GM10847 (cell line): ENCODE measurements around the gene NEUROD1.

Experiments used
- POLR2A ChIP-seq: IDR thresholded peaks from 2 replicates; pipeline ENCODE4 v1.6.1; 2011; ENCODE audit not compliant: insufficient read length; ENCODE audit errors: extremely low read depth

NEUROD1 gene

DNA sequence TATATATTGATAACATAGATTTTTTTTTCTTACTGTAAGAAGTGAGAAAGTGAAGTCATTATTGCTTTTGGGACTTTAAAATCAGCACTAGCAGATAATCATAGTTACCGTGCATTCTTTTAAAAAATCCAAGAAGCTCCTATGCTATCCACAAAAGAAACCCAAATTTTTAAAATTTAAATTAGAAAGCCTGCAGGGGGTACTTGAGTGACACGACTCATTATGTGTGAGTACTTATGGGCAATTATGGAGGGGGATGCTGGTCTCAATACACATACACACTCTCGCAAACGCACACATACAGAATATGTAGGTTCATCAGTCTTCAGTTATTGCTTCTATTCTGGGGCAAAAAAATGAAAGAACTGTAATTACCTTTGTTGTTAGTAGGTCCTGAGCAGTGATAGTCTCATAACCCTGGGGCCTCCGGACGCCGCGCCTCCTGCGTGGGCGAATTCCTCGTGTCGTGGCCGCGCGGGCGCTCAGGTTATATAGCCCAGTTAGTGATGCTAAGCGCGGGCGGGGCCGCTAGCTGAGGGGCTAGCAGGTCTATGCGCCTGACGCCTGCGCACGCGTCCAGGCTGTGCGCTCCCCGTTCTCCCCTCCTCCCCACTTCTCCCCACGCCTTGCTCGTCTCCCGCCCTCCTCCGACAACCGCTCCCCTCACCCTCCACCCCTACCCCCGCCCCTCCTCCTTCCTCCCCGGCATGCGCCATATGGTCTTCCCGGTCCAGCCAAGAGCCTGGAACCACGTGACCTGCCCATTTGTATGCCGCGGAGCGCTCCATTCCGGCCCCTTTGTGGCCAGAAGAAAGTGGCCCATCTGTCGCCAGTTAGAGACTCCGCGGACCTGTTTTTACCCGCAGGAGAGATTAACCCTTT lies at the start of gene NEUROD1:
NEUROD1 (minus strand) TSS at position 463 of the 882 bp plus-strand sequence. CDS start 1,657 bp downstream, outside the sequence.
- no peak for TF ChIP-seq POLR2A

DNA sequence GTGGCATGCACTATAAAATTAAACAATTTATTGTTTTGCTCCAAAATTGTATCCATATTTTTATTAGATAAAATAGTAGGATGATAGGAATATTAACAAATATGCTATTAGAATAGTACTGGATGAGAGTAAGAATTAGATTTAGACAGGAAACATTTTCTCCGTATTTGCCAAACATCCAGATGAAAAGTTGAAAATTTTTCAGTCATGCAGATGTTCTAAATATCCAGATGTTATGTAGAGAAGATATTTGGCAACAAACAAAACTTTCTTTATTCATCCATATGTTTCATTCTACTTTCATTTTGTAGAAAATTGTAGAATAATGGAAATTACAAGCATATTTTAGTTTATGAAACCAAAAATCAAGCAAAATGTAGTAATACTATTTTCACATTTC lies 45.2 kb upstream of the NEUROD1 start:
- no peak for TF ChIP-seq POLR2A

DNA sequence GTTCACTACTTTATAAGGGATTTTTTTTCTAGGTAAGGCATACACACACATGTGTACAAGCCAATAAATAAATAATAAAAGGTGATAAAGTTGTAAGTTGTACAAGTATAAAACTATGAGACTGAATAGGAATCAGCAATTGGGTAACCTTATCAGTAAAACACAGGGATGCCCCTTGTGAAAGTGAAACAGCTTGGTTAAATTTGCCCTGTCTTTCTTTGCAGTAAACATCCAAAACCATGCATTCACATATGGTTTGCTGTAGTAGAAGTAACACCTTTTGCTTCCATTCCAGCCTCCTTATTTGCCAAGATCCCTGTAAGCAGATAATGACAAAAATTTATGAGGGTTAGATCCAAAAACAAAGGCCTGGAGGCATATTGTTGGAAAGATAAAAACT lies 44.3 kb upstream of the NEUROD1 start:
- no peak for TF ChIP-seq POLR2A

DNA sequence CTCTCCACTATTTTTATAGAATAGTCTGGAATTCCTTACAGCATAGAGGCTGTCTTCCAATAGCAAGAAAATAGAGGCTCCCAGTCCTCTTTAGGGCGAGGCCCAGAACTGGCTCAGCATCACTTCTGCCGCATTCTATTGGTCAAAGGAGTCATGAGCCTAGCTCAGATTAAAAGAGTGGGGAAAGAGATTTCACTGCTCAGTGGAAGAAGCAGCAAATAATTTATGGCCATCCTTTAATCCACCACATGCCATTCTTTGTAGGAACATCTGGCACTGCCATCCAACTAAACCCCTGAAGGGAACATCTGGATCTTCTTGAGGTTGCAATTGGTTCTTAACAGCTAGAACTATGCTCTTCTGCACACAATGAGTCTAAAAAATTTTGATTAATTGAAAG lies 43.4 kb upstream of the NEUROD1 start:
- TF ChIP-seq POLR2A: no peak

DNA sequence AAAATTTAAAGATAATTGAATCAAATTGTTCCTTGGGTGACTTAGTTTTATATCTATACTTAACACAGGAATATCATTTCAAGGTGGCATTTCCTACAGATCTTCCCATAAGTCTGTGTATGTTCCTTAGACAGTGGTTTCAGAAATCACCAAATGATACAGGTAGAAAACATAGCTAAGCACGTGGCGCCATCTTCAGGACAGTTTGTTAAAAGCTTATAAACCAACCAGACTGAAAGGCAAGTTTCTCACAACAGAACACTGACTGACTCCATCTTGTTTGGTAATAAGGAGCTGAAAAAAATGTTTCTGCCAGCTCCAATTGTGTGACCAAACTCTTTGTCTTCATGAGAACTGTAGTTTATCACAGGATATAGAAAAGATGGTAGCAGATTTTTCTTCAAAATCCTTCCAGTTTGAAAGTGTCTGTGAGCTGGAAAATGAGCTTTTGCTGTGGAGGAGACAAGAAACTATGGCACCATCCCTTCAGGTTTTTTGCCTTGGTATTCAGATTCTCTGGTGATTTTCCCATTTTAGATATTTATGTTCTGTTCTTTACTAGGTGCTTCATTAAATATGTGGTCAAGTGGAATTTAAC lies 34.8 kb upstream of the NEUROD1 start:
- TF ChIP-seq POLR2A: no peak

DNA sequence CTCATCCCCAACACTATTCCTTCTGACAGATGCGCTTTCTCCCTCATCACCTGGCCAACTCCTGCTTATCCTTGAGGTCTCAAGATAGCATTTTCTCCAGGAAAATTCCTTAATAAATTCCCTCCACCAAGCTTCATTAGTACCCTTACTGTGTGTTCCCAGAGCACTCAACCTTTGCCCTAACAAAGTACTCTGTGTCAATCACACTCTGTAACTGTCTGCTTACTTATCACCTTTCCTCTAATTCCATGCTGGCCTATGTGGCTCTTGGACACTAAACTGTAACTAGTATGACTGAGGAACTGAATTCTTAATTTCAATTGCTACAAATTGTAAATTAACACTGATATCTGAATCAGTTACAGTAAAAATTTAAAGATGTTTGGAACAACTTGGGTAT lies 17.9 kb upstream of the NEUROD1 start:
- no peak for TF ChIP-seq POLR2A

DNA sequence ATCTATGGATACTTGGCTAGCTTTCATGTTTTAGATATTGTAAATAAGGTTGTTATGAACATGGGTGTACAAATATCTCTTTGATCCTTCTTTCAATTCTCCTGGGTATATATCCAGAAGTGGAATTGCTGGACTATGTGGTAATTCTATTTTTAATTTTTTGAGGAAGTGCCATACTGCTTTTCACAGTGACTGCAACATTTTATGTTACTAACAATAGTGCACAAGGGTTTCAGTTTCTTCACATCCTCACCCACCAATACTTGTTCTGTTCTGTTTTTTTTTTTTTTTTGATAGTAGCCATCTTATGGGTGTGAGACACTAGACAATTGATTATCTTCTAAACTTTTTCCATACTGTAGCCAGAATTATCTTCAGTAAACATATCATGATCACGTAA lies 17.3 kb upstream of the NEUROD1 start:
- no peak for TF ChIP-seq POLR2A

DNA sequence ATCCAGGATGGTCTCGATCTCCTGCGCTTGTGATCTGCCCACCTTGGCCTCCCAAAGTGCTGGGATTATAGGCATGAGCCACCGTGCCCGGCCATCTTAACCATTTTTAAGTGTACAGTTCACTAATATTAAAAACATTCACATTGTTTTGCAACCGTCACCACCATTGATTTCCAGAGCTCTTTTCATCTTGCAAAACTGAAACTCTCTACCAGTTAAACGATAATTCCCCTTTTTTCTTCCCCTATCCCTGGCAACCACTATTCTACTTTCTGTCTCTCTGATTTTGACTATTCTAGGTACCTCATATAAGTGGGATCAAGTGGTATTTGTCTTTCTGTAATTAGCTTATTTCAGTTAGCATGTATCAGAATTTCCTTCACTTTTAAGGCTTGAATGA lies 16.8 kb upstream of the NEUROD1 start:
- TF ChIP-seq POLR2A: no peak

DNA sequence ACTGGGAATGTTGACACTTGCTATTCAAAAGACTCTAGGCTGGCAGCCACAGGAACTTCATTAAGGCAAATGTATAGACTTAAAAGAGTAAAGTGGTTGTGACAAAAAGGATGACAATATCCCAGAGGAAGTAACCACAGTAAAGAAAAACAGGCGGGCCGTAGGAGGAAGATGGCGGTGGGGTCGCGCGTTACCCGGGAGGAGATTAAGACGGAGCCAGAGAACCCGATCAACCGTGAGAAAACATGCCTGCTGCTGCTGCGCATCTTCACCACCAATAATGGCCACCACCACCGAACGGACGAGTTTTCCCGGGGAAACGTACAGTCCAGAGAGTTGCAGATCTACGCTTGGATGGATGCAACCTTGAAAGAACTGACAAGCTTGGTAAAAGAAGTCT lies 14.0 kb upstream of the NEUROD1 start:
- no peak for TF ChIP-seq POLR2A

DNA sequence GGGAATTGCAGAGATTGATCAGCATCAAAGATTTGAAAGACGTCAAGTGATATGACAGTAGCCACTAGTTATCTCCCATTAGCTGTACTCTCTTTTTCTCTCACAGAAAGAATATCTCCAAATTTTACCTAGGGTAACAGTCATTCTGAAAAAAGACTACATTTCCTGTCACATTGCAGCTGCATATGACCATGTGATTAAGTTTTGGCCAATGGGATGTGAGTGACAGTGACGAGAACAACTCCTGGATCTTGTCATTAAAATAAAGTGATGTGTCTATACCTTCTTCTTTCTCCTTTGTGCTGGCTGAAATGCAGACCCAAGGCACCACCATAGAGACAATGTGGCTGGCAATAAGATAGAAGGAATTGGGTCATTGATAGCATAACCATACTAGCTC lies 10.5 kb upstream of the NEUROD1 start:
- no peak for TF ChIP-seq POLR2A

DNA sequence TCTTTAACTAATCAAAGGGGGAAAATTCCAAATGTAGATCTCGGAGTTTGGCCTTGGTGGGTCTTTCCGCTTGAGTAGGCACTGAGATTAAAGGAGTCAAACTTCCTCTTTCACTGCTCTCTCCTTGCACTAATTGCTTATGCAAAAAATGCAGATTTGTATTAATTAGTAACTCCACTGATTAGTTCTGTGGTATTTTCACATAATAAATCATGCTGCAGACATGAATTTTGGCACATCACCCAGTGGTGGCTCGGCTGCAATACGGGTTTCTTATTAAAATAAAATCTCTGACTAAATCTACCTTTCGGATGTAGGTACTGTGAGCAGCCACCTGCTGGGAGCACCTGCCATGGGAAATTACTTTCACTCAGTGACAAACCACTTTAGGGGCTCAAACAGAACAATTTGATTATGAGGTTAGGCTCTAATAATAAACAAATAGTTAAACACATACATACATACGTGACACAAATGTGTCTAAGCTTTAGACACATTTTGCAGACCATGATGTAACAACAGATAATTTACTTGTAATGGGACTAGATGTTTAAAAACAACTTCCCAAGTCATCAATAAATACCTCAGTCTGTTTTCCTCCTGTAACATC lies 6.4 kb upstream of the NEUROD1 start:
- TF ChIP-seq POLR2A: no peak

DNA sequence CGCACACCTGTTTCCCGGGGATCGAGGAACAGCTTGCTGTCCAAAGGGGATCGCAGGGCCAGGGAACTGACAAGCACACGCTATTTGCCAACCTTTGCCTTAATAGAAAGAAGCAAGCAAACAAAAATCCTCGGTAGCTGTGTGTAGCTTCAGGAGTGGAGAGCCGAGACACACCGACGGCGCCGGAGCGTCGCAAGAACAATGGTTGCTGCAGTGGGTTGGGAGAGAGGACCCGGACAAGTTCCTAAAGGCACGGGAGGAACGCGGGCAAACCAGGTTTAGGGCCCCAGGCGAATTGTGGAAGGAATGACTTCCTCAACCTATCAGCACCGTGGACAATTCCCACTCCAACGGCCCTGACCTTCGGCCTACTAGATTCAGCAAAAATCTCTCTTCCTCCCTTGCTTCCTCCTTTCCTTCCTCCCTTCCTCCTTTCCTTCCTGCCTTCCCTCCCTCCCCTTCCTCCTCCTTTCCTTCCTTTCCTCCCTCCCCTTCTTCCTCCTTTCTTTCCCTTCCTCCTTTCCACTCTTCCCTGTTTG lies 4.9 kb upstream of the NEUROD1 start:
- no peak for TF ChIP-seq POLR2A

DNA sequence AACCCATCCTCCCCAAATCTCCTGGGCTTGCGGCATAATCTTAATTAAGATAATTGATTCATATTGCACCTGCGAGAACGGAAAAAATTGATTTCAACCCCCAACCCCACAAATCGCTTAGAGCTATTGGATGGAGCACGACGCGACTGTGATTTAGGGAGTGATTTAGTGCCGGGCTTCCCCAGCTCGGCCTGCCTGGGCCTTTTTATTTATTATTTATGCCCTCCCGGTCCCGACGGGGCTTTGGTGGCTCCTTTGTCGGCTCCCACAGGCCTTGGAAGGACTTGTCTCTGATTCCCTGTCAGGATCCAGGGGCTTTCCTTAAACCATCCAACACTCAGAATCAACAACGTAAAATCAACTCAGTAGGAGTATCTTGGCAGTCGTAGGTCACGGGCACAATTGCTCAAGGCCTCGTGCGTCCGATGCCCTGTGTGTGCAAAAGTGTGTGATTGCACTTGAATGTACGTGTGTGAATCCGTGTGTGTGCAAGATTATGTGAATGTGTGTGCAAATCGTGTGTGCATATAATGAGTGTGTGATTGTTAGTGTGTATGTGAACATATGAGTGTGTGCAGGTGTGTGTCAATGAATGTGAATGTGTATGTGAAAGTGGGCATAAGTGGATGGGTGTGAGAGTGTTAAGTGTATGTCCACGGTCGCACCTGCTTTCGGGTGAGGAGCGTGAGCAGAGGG lies 4.3 kb upstream of the NEUROD1 start:
- no peak for TF ChIP-seq POLR2A

DNA sequence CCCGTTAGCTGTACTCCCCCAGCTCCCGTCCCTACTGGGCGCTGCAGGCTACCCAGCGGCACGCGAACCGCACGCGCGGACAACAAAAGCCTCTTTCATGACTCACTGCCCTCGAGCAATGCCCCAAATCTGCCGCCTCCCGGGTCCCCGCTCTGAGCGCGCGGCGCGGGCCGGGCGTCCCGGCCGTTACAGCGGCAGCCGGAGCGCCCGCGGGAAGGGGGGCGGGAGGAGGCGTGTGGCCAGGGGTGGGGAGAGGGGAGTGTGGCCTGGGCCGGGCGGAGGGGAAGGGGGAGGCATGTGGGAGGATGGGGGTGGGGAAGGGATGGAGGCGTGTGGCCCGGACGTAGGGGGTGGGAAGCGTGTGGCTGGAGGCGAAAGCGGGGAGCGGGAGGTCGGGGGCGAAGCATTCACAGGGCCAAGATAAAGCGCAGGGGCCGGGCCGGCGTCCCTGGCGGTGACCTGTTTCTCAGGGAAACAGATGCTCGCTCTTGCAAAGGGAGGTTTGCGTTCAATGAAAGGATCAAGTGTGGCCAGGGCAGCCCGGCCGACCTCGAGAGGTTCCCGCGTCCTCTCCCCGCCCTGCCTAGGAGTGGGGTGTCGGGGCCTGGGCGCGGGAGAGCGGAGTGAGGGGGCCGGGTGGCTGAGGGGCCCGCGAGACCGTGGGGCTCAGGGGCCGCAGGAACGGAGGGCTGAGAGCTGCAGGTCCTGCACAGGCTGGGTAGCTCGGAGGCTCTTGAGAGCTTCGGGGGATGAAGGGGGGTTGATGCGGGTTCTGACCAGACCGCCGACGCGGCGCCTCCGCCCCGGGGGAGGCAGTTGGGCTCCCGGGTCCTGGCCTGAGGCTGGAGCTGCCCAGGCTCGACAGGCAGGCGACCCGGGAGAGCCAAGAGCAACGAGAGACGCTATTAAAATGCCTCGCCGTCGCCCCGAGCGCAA lies 3.5 kb upstream of the NEUROD1 start:
- no peak for TF ChIP-seq POLR2A
